NCI-H524 (cell line): ENCODE measurements around the gene ITPKC.
"Not testable (repeated sequence)": the region's sequence is repeated elsewhere in the genome, so short reads cannot be mapped to it uniquely, and the experiment has no call there.

Experiments
- DNase-seq, 2 experiments: peaks; one replicate each; lab custom pipeline; 2025; lab: John Stamatoyannopoulos, UW

Gene ITPKC

DNA sequence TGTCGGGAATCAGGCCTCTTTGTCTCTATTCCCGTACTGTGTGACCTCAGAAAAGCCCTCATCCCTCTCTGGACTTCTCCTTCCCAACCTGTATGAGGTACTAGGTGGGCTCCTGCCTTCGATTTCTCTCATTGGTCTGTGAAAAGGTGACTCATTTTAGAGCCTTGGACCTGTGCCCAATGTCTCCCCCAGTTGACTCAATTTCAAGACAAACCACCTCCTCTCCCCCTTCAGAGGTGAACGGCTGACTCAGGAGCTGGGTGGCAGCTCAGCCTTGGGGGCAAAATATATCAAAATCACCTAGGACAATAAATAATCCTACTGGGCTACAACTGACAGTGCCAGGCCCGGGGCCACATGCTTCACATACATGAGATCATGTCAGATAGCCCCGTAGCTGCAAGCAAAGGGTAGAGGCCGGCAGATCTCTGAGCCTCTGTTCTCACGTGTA is 856 bp upstream of the ITPKC start:
- no peak for DNase-seq

DNA sequence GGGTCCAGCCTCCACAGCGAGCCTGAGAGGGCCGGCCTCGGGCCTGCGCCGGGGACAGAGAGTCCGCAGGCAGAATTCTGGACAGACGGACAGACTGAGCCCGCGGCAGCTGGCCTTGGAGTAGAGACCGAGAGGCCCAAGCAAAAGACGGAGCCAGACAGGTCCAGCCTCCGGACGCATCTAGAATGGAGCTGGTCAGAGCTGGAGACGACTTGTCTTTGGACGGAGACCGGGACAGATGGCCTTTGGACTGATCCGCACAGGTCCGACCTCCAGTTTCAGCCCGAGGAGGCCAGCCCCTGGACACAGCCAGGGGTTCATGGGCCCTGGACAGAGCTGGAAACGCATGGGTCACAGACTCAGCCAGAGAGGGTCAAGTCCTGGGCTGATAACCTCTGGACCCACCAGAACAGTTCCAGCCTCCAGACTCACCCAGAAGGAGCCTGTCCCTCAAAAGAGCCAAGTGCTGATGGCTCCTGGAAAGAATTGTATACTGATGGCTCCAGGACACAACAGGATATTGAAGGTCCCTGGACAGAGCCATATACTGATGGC is 490 bp downstream of the ITPKC start:
- DNase-seq, result no peak

DNA sequence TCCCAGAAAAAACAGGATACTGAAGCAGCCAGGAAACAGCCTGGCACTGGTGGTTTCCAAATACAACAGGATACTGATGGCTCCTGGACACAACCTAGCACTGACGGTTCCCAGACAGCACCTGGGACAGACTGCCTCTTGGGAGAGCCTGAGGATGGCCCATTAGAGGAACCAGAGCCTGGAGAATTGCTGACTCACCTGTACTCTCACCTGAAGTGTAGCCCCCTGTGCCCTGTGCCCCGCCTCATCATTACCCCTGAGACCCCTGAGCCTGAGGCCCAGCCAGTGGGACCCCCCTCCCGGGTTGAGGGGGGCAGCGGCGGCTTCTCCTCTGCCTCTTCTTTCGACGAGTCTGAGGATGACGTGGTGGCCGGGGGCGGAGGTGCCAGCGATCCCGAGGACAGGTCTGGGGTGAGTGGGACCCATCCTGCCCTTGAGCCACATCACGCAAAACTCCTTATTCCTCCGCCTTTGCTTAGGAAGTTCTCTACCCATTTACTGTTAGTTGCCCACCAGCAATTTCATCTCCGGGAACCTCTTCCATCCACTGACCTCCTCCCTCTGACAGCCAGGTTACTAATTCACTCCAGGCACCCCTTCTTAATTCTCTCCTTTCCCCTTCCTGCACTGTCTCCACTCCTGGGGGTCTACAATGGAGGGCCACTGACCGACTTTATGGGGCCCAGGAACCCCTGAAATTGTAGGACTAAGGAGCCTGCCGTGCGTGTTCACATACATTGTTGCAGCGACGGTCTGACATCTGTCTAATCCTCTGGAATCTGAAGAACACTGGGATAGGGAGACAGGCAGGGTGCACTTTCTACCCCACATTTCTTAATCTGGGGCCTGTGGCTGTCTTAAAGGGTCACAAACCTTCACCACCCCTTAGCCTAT is 1.2 kb downstream of the ITPKC start:
- peak; percentile 30 to 45 for DNase-seq

DNA sequence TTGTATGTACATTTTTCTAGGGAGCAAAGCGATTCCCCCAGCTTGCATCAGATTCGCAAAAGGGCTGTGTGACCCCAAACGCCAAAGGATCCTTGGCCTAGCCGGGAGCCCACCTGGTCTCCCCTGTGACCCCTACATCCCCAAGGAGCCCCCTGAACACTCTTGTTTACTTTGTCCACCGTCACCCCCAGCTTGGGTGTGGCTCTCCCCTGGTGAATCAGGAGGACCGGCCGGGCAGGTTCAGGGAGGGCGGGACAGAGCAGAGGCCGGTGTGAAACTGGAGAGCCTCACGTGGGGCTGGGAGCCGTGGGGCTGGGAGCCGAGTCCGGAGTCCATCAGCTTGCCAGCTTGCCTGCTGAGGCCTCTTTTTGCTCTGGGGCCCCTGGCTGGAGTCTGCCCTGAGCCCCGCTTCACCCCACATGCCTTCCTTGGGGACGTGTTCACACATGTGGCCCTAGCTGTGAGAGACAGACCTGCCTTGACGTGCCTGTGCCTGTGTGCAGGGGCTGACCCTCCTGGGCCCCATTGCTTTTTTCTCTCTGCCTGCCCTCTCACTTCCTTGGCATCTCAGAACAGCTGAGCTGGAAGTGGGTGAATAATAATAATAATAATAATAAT is 2.0 kb downstream of the ITPKC start:
- DNase-seq, result peak; percentile 13 to 25

DNA sequence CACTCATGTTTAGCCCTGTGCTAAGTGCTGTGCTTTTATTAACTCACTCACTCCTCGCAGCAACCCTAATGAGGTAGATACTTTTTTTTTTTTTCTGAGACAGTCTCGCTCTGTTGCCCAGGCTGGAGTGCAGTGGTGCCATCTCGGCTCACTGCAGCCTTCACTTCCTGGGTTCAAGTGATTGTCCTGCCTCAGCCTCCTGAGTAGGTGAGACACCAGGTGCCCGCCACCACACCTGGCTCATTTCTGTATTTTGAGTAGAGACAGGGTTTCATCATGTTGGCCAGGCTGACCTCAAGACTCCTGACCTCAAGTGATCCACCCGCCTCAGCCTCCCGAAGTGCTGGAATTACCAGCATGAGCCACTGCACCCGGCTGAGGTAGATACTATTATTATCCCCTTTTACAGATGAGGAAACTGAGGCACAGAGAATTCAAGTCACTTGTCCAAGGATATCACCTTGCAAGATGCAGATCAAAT is 2.5 kb downstream of the ITPKC start:
- no peak for DNase-seq

DNA sequence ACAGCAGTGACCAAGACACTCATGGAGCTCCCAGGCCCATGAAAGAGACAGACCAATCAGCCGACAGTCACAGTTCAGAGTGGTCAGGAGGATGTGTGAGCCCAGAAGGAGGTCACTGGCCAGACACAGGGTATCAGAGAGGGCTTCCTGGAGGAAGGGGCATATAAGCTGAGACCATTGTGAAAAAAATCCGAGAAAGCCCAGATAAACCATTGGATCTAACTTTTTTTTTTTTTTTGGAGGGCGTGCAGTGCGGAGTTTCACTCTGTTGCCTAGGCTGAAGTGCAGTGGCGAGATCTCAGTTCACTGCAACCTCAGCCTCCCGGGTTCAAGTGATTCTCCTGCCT is 4.2 kb downstream of the ITPKC start:
- no peak for DNase-seq

DNA sequence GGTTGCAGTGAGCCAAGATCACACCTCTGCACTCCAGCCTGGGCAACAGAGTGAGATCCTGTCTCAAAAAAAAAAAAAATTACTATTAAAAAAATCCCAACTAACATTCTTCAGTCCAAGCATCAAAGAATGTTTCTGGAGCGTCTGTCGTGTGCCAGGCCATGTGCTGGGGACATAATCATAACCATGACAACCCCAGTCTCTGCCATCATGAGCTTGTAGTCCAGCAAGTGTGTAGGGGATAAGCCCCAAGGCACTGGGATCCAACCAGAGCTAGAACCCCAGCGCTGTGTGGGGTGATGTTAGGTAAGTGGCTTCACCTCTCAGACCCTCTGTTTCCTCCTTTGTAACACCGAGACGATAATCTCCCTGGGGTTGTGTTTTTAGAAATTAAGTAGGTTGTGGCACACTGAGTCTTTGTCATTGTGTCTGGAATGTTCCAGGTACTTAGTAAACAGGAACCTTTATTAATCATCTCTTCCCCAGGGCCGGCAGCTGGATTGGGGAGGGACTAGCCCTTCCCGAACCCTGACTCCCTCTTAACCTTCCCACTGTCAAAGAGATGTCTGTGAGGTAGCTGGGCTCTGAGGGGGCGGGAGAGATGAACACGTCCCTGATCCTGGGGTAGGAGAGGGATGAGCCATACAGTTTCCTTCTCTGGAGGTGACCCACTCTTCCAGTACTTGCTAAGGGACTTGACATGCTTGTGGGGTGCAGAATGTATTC is 5.2 kb downstream of the ITPKC start:
- DNase-seq, result no peak

DNA sequence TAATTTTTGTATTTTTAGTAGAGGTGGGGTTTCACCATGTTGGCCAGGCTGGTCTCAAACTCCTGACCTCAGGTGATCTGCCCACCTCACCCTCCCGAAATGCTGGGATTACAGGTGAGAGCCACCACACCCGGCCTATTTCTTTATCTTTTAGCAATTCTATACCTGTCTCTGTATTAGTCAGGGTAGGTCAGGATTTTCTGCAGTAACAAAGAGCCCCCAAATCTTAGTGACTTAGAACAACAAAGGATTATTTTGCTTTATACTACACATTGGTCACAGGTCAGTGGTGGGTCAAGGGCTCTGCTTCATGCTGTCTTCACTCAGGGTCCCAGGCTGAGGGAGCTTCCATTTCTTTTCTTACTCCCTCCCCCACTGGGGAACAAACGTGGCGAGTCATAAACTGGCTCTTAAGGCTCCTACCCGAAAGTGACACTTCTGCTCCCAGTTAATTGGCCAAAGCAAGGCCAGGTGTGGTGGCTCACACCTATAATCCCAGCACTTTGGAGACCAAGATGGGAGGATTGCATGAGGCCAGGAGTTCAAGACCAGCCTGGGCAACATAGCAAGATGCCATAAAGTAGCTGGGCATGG is 6.8 kb downstream of the ITPKC start:
- DNase-seq, result no peak

DNA sequence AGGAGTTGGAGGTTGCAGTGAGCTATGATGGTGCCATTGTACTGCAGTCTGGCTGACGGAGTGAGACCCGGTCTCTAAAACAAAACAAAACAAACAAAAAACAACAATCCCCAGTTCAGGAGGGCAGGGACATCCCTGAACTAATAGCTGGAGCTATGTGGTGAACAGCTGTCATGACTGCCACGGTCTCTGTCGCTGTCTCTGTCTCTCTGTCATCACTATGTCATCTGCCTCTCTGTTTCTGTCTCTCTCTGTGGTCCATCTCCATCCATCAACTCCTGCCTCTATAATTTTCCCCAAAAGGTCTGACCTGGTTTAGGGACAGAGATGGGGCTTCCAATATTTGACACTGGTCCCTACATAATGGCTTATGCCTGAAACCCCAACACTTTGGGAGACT is 7.4 kb downstream of the ITPKC start:
- DNase-seq, result no peak

DNA sequence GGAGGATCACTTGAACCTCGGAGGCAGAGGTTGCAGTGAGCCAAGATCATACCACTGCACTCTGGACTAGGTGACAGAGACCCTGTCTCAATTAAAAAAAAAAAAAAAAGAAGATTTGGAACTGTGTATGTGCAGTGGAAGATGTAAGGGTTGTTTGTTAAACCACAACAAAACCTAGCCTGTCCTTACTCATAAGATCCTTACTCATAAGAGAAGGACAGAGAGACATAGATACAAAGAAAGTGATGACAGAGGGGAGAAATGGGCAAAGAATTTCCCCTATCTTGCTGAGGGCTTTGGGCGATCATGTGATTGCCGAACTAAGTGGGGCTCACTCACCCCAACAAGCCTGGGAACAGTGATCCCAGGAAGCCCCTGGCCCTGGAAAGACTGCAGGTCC is 7.9 kb downstream of the ITPKC start:
- no peak for DNase-seq

DNA sequence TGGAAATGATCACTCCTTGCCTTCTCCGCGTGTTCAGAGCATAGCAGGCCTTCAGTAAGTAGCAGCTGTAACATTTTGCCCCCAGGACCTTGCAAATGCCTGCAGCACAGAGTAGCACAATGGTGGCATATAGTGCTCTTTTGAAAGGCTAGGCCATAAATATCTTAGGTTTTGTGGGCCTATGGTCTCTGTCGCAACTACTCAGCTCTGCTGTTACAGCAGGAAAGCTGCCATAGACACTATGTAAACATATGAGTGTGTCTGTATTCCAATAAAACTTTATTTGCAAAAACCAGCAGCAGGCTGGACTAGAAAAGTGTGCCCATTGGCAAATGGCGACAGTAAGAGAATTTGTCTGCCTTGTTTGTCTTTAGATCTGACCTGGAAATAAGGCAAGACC is 9.4 kb downstream of the ITPKC start:
- no peak for DNase-seq

DNA sequence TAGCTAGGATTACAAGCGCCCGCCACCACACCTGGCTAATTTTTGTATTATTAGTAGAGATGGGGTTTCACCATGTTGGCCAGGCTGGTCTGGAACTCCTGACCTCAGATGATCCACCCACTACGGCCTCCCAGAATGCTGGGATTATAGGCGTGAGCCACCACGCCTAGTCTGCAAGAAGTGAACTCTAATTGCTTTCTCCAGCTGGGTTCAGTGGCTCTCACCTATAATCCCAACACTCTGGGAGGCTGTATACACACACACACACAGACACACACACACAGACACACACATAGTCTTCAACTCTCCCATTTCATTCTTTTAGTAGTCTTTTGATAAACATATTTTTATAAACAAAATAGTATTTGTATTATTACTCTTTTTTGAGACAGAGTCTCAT is 13.2 kb downstream of the ITPKC start:
- DNase-seq, result not testable (repeated sequence)

DNA sequence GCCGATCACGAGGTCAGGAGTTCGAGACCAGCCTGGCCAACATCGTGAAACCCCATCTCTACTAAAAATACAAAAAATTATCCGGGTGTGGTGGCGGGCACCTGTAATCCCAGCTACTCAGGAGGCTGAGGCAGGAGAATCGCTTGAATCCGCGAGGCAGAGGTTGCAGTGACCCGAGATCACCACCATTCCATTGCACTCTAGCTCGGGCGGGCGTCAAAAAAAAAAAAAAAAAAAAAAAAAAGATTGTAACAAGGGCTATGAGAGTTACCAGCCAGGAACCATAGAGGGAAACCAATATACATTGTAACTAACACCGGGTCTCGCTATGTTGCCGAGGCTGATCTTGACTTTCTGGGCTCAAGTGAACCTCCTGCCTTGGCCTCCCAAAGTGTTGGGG is 15.4 kb downstream of the ITPKC start:
- not testable (repeated sequence) for DNase-seq

DNA sequence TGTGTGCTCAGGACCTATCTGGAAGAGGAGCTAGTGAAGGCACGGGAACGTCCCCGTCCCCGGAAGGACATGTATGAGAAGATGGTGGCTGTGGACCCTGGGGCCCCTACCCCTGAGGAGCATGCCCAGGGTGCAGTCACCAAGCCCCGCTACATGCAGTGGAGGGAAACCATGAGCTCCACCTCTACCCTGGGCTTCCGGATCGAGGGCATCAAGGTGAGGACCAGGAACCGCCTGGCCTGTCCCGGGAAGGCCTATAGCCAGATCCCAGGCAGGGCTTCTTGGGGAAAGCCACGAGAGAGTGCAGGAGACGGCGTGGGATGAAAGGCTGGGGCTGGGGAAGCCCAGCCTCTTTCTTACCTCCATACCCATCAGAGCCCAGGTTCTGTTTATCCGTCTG is 16.2 kb downstream of the ITPKC start:
- no peak for DNase-seq

DNA sequence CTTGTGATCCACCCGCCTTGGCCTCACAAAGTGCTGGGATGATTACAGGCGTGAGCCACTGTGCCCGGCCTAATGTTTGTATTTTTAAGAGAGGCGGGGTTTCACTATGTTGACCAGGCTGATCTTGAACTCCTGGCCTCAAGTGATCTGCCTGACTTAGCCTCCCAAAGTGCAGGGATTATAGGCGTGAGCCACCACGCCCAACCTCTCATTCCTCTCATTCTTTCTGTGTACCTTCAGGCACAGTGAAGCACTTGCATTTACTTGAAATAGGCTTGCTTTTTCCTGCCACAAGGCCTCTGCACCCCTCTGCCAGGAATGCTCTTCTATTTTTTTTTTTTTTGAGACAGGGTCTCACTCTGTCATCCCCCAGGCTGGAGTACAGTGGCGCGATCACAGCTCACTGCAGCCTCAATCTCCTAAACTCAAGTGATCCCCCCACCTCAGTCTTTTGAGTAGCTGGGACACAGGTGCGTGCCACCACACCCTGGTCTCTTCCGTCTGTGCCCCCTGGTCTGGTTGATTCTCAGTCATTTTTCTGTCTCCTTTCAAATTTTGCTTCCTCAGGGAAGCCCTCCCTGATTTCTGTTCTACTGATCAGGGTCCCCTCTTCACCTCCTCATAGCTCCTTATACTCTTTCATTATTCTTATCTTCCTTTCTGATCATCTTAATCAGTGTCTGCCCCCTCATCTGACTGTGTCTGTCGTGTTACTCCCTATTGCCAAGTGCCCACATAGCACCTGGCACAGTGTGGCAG is 18.3 kb downstream of the ITPKC start:
- no peak for DNase-seq

DNA sequence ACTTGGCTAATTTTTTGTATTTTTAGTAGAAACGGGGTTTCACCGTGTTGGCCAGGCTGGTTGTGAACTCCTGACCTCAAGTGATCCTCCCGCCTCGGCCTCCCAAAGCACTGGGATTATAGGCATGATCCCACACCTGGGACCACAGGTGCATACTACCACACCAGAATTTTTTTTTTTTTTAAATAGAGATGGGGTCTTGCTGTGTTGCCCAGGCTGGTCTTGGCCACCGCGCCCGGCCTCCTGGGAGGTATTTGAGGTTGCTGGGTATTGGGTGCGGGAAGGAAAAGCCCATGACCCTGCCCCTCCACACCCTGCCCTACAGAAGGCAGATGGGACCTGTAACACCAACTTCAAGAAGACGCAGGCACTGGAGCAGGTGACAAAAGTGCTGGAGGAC is 19.7 kb downstream of the ITPKC start:
- no peak for DNase-seq

DNA sequence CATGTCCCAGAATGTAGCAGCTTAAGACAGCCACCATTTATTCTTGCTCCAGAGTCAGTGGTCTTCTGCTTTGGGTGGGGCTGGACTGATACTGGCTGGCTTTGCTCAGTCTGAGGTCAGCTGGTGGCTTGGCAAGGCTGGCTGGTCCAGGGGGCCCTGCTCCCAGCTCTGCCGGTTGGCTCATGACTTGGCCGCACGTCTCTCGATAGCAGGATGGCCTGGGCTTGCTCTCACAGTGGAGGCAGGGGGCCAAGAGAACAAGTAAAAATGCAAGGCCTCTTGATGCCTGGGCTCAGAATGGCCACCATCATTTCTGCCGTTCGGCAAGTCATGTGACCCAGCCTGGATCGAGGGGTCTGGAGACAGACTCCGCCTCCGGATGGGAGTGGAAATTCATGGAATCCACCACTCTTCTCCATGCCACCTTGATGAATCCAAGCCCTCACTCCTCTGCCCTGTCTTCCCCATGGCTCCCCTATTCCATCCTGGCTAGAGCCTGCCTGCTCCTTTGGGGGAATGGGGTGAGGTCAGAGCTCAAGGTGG is 20.3 kb downstream of the ITPKC start:
- no peak for DNase-seq

DNA sequence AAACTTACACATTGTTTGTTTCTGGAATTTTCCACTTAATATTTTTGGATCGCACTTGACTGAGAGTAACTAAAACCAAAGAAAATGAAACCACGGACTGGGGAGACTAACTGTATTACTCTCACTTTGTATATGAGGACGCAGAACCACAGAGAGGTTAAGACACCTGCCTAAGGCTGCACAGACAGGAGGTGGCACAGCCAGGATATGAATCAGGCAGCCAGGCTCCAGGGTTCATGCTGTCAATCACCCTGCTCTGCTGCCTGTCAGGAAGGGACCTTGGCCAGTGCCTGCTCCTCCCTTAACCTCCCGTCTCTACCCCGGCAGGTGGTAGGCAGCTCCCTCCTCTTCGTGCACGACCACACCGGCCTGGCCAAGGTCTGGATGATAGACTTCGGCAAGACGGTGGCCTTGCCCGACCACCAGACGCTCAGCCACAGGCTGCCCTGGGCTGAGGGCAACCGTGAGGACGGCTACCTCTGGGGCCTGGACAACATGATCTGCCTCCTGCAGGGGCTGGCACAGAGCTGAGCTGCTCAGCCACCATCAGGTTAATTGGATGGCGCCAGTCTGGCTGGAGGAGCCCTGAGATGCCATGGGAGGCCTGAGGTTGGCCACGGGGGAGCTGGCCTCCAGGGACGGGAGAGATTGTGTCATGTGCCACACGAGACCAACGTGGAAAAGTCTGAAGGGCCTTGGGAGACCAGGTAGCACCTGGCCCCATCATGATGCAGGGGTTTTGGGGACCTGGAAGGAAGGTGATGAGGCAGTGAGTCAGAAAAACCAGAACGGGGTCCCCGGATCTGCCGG is 22.3 kb downstream of the ITPKC start:
- DNase-seq, result no peak

DNA sequence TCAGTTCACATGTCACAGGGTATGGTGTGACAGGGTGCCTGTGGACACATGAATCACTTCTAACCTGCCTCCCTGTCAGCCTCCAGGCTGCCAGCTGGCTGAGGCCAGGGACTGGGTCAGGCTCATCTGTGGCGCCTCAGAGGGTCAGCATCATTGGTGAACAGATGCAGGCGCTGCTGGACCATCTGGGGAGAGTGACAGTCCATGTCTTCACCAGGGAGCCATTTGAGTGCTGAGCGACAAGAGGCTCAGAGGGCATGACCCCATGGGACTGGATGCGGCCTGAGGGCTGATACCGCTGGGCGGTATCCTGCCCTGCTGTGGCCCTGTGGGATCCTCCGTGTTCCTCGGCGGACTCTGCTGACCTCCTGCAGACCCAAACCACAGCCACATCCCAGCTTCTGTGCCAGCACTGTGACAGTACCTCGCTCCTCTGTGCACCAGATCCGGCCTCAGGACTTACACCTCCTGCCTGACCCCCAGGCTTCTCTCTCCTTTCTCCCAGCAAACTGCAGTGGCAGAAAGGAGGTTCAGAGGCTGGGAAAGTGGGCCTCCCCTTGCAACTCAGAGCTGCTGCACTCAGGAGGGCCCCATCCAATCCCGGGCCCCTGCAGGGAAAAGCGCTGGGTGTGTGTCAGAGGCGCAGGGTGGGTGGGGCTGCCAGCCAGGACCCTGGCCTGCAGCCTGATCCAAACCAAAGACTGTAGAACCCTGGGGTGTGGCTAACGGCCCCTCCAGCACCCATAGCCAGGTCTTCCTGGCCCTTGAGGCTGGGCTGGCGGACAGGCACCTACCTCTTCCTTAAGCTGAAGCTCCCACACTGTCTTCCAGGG is 23.2 kb downstream of the ITPKC start:
- DNase-seq, result no peak
